Heart left ventricle (tissue), 16 donors: Measurements from ENCODE around the gene CAPN11. TPM values are rescaled to one million over a fixed set of nuclear protein-coding genes. Genes with fewer than 3 reads are reported as not detected.

Experiments
- ATAC-seq, 4 donors: fragments of 200-7000 bp; cut with Tn5 transposase; one replicate each; pipeline ENCODE4 v1.9.1; 2020 to 2022; ENCODE audit warnings: moderate library complexity in 4 of 4, mild to moderate bottlenecking in 3 of 4, moderate number of reproducible peaks in 1 of 4
- DNase-seq, 5 donors: peaks; one replicate each; pipeline ENCODE4 v3.0.0-alpha.2; 2020
- H3K27ac ChIP-seq, 12 donors: fragments of 200-600 bp; sonication (generic) in 4 of 12; one replicate each; pipeline versions ENCODE4 v1.5.0 to v1.8.0; 2016 to 2022; ENCODE audit warnings: mild to moderate bottlenecking in 2 of 12
- H3K27me3 ChIP-seq, 9 donors: fragments of 200-600 bp; sonication (generic) in 2 of 9; one replicate each; pipeline versions ENCODE4 v1.5.1 to v1.8.0; 2016 to 2022; ENCODE audit warnings: mild to moderate bottlenecking in 3 of 9
- H3K36me3 ChIP-seq, 9 donors: fragments of 200-600 bp; sonication (generic) in 2 of 9; one replicate each; pipeline versions ENCODE4 v1.5.0 to v1.8.0; 2018 to 2022; ENCODE audit warnings: mild to moderate bottlenecking in 2 of 9
- H3K4me1 ChIP-seq, 12 donors: fragments of 200-600 bp; sonication (generic) in 4 of 12; one replicate each; pipeline versions ENCODE4 v1.5.0 to v1.8.0; 2016 to 2022; ENCODE audit warnings: mild to moderate bottlenecking in 3 of 12
- H3K4me3 ChIP-seq, 12 donors: fragments of 200-600 bp; sonication (generic) in 4 of 12; one replicate each; pipeline versions ENCODE4 v1.5.0 to v1.8.0; 2017 to 2022; ENCODE audit warnings: mild to moderate bottlenecking in 9 of 12, moderate library complexity in 4 of 12
- H3K9me3 ChIP-seq, 12 donors: fragments of 200-600 bp; sonication (generic) in 4 of 12; one replicate each; pipeline versions ENCODE4 v1.5.0 to v1.8.0; 2016 to 2022; ENCODE audit warnings: mild to moderate bottlenecking in 1 of 12
- POLR2A ChIP-seq, 2 donors: fragments of 450-650 bp; IDR thresholded peaks; one replicate each; pipeline ENCODE4 v1.6.1; 2017; ENCODE audit warnings: antibody characterized with exemption in 2 of 2, mild to moderate bottlenecking in 2 of 2, moderate library complexity in 2 of 2
- WGBS, 4 donors: extraction: QIAGEN DNeasy Blood & Tissue Kit in 2 of 4; methylation state at CpG; one replicate each; pipeline versions ENCODE4 v1.1.5 to v1.1.7; 2013 to 2018; 5-methylcytosine and 5-hydroxymethylcytosine counted together
- intact Hi-C, 10 donors: fragments of 100-400 bp; cut with DNase I; formaldehyde crosslinking; loops; one replicate each; pipeline versions ENCODE4 v1.11.1 to v1.14.2; 2022
- polyA plus RNA-seq, 2 donors: library from polyadenylated mRNA; stranded (reverse); fragments of 200-250 nt; gene quantifications; one replicate each; pipeline ENCODE4 v1.2.3, GENCODE V29; 2013
- total RNA-seq, 9 donors: library from RNA; depleted of rRNA in 2 of 9; stranded (reverse); fragments of >200 nt in 2 of 9; fragmentation: NEBNext Ultra II Directional in 3 of 9; extraction: Animal tissue kit (Norgen Biotek cat#: 25700) in 3 of 9; gene quantifications; one replicate each; pipeline versions ENCODE4 v1.1.0 to v1.2.4, GENCODE V29; 2016 to 2023
- TF ChIP-seq, protein P1 (sequence below), 12 donors: fragments of 200-600 bp; sonication (generic) in 4 of 12; IDR thresholded peaks; one replicate each; pipeline versions ENCODE4 v1.5.0 to v1.8.0; 2018 to 2022; ENCODE audit warnings: antibody characterized with exemption in 12 of 12, mild to moderate bottlenecking in 5 of 12
- donor health status: ischemic (EF 13 %, LVEDD 7.1; RV severe dilation, severe dysfunction).
- donor health status: healthy with polysubstance abuse.
- donor health status: DM: no; HTN: yes; CAD: no.
- donor health status: DM: no; HTN: no; CAD: no.
- donor health status: ischemic (EF 25% LVEDD 6.9; RV normal size, moderate dysfunction).
- donor health status: ischemic (EF 25% LVEDD 5.7; RV mildly dilated, moderate dysfunction).
- donor health status: healthy.
- donor health status: DM: yes; HTN: yes; CAD: no.
- donor health status: ischemic (EF 35%, LVEDD 5.7; RV mildly dilated, moderate dysfunction).
- donor health status: nonischemic (EF 11% LVEDD 7.7; RV severe dilation, severe dysfunction).
- donor health status: DM: yes; HTN: yes; CAD: no.
- donor health status: PGD.
- donor health status: ischemic (EF 29% LVEDD 5.4; RV normal size, mild dysfunction).
- donor health status: nonischemic (EF 23%, LVEDD 6.1; RV moderate dilation, normal function).

CAPN11 gene
- total and polyA plus RNA-seq, 11 donors = 0.08 to 1.8 (median 0.38) TPM; not detected in 3

- H3K4me3 ChIP-seq = no peak overlapping the region
- no peak overlapping the region for H3K27ac ChIP-seq
- no peaks in the 10 kb centered on the region for H3K36me3 ChIP-seq
- H3K9me3 ChIP-seq = no peaks in the 10 kb centered on the region
- no peaks in the 10 kb centered on the region for H3K27me3 ChIP-seq
- DNase-seq = no peak
- intact Hi-C loops = loop anchor here in 1 of 10 donors (5.0 kb wide), 1 partner anchor 34 kb away; no protein-coding TSS in a partner anchor
- no peak for ATAC-seq
- H3K4me1 ChIP-seq = peaks cover 0 to 5% (median 3%) of the 10 kb centered on the region in 12 donors
- WGBS, 4 donors = 88 to 97% (median 91%) methylated on average over 3 of the region's 3 CpGs
- TF ChIP-seq, protein P1, sequence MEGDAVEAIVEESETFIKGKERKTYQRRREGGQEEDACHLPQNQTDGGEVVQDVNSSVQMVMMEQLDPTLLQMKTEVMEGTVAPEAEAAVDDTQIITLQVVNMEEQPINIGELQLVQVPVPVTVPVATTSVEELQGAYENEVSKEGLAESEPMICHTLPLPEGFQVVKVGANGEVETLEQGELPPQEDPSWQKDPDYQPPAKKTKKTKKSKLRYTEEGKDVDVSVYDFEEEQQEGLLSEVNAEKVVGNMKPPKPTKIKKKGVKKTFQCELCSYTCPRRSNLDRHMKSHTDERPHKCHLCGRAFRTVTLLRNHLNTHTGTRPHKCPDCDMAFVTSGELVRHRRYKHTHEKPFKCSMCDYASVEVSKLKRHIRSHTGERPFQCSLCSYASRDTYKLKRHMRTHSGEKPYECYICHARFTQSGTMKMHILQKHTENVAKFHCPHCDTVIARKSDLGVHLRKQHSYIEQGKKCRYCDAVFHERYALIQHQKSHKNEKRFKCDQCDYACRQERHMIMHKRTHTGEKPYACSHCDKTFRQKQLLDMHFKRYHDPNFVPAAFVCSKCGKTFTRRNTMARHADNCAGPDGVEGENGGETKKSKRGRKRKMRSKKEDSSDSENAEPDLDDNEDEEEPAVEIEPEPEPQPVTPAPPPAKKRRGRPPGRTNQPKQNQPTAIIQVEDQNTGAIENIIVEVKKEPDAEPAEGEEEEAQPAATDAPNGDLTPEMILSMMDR (IDR thresholded peaks at IDR 0.05) = no peak
- TF ChIP-seq POLR2A (IDR thresholded peaks at IDR 0.05) = no peak
These were observed 52.7 kb downstream of the CAPN11 start for GRCh38 chr6:44211284-44211683.

DNA sequence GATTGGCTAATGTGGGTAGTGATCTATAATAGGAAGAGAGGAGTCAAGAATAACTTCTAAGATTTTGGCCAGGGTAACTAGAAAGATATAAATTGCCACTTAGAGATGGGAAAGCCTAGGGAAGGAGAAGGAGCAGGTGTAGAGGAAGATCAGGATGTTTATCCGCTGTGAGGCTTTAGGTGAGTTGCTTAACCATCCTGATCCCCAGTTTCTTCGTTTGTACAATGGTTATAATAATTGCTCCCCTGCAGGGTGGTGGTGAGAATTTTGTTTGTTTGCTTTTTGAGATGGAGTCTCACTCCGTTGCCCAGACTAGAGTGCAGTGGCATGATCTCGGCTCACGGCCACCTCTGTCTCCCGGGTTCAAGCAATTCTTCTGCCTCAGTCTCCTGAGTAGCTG is 55.7 kb downstream of the CAPN11 start:
- intact Hi-C loops = loop anchor here in 1 of 10 donors (5.0 kb wide), 1 partner anchor 37 kb away; no protein-coding TSS in a partner anchor
- TF ChIP-seq POLR2A (IDR thresholded peaks at IDR 0.05) = no peak
- TF ChIP-seq, protein P1 (IDR thresholded peaks at IDR 0.05) = no peak
- WGBS, 4 donors = 88 to 96% (median 94%) methylated on average over 6 of the region's 6 CpGs
- H3K9me3 ChIP-seq = no peaks in the 10 kb centered on the region
- H3K4me1 ChIP-seq = peaks cover 0 to 36% (median 29%) of the 10 kb centered on the region in 12 donors
- H3K4me3 ChIP-seq = no peak overlapping the region
- H3K36me3 ChIP-seq = no peaks in the 10 kb centered on the region
- ATAC-seq (no peak), DNase-seq (no peak)
- H3K27ac ChIP-seq = no peak overlapping the region
- H3K27me3 ChIP-seq = no peaks in the 10 kb centered on the region

DNA sequence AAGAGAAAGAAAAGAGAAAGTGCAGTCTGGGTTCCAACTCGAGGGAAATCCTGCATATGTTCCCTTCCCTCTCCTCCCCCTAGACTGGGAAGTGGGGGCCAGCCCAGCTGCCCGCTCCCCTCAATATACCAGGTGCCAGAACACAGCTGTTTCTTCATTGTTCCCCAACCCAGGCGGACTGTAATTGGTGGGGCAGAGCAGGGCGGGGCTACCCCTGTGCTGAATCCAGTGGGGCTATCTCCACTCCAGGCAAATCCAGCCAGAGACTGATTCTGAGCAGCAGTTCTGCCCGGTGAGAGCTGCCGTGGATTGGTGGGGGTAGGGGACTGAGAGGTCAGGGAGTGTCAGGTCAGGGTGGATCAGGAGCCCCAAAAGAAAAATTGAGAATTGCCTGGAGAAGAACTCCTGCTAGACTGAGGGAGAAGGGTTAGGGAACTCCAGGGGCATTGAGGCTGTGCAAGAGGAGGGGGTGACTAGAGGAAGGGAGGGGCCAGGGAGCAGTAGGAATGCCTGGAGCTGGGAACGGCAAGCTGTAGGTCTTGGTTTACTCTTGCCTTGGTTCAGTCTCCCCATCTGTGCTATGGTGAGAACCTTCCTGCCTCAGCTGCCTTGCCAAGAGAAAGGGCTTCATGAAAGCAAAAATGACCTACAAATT is 58.2 kb downstream of the CAPN11 start, which contains the start of gene MYMX:
MYMX (plus strand) TSS at position 250 of the 655 bp plus-strand sequence. CDS start 546 bp downstream, outside the sequence.
- Histone ChIP-seq H3K4me3 (peak within 1 kb of the TSS in 5 of 12 donors; percentile 3 to 40 (median 31)), H3K36me3 (no peaks in the 10 kb centered on the region), H3K4me1 (peaks cover 2 to 60% (median 48%) of the 10 kb centered on the region in 12 donors), H3K27ac (peak within 1 kb of the TSS in 11 of 12 donors; percentile 87 to 99 (median 93)), H3K9me3 (no peaks in the 10 kb centered on the region), H3K27me3 (no peaks in the 10 kb centered on the region)
- ATAC-seq (no peak), DNase-seq (peak in 2 of 5 donors; percentile 36 to 68)
- 36 to 50% (median 39%) methylated on average over 7 of the region's 7 CpGs for WGBS, 4 donors
- intact Hi-C loops = loop anchor here in 2 of 10 donors (5.0 kb wide), 1 partner anchor 40 kb away; no protein-coding TSS in a partner anchor
- TF ChIP-seq, protein P1 (IDR thresholded peaks at IDR 0.05) = no peak
